HG03060 (cell line): ENCODE results near the gene OR56B1.

Experiments used
- ATAC-seq: cut with Tn5 transposase; IDR thresholded peaks from one replicate; pipeline ENCODE4 v1.9.1; 2021; ENCODE audit warnings: low read depth, moderate number of reproducible peaks; ENCODE audit not compliant: unreplicated experiment

OR56B1 gene

GRCh38 chr11:5726351-5726750 lies 9.9 kb upstream of the OR56B1 start:
- no peak for ATAC-seq

- ATAC-seq: no peak
These were observed 8.6 kb upstream of the OR56B1 start for GRCh38 chr11:5727691-5728090.

- ATAC-seq: no peak
These were observed 843 bp downstream of the OR56B1 start for GRCh38 chr11:5737091-5737490.

- ATAC-seq: no peak
These were observed 1.6 kb downstream of the OR56B1 start for GRCh38 chr11:5737670-5738392.

- no peak for ATAC-seq
These were observed 2.2 kb downstream of the OR56B1 start for GRCh38 chr11:5738431-5738830.

- no peak for ATAC-seq
These were observed 10.4 kb downstream of the OR56B1 start for GRCh38 chr11:5746614-5747013.

- no peak for ATAC-seq
These were observed 13.6 kb downstream of the OR56B1 start for GRCh38 chr11:5749836-5750235.

GRCh38 chr11:5753943-5754342 lies 17.7 kb downstream of the OR56B1 start, which contains the start of gene OR52N4:
Gene OR52N4 (plus strand): TSS chr11:5754243. CDS start chr11:5754741, 498 bp downstream.
- ATAC-seq: no peak

- ATAC-seq: no peak
These were observed 30.8 kb downstream of the OR56B1 start for GRCh38 chr11:5767056-5767455.

- ATAC-seq: no peak
These were observed 47.0 kb downstream of the OR56B1 start, which contains the start of gene OR52N5 for GRCh38 chr11:5783255-5783654. Gene OR52N5 (minus strand): TSS chr11:5783355. CDS start chr11:5778634, 4,721 bp downstream.
